OCI-LY3 (cell line): Measurements from ENCODE around the gene B3GLCT.

Experiments
- H2AFZ ChIP-seq: fragments of 200-600, 300-600 bp; shearing (Covaris generic); 2 replicates; pipeline ENCODE4 v1.6.0; 2014; ENCODE audit warnings: antibody characterized with exemption, low read depth, low read length
- H3K27ac ChIP-seq: fragments of 200-600, 300-600 bp; sonication (generic); 2 replicates; pipeline ENCODE4 v1.5.1; 2014; ENCODE audit warnings: mild to moderate bottlenecking, low read length, moderate library complexity, mixed read lengths
- H3K27me3 ChIP-seq: fragments of 200-600, 300-600 bp; sonication (generic); 2 replicates; pipeline ENCODE4 v1.6.1; 2014; ENCODE audit warnings: low read depth, low read length, mixed read lengths
- H3K36me3 ChIP-seq: fragments of 200-600, 300-600 bp; sonication (generic); replicated peaks from 2 replicates; pipeline ENCODE3; 2014; ENCODE audit warnings: low read depth, low read length, mixed read lengths
- H3K4me1 ChIP-seq: fragments of 300-600, 200-600 bp; sonication (generic); 2 replicates; pipeline ENCODE4 v1.6.1; 2014; ENCODE audit warnings: low read length, mixed read lengths
- H3K4me2 ChIP-seq: fragments of 200-600, 300-600 bp; sonication (generic); 2 replicates; pipeline ENCODE4 v1.6.1; 2014; ENCODE audit warnings: low read length, mixed read lengths
- H3K4me3 ChIP-seq: fragments of 300-600, 200-600 bp; sonication (generic); 2 replicates; pipeline ENCODE4 v1.5.1; 2014; ENCODE audit warnings: antibody characterized with exemption, mild to moderate bottlenecking, low read length, moderate library complexity
- H3K79me2 ChIP-seq: fragments of 300-600, 200-600 bp; shearing (Covaris generic); 2 replicates; pipeline ENCODE4 v1.6.1; 2014; ENCODE audit warnings: mild to moderate bottlenecking, low read length, mixed read lengths
- H3K9ac ChIP-seq: fragments of 300-600, 200-600 bp; shearing (Covaris generic); 2 replicates; pipeline ENCODE4 v1.6.0; 2014; ENCODE audit warnings: mild to moderate bottlenecking, low read length, moderate library complexity
- H3K9me3 ChIP-seq: fragments of 200-600, 300-600 bp; shearing (Covaris generic); 2 replicates; pipeline ENCODE4 v1.6.1; 2014; ENCODE audit warnings: low read length, mixed read lengths; ENCODE audit not compliant: insufficient read depth
- H4K20me1 ChIP-seq: fragments of 200-600, 300-600 bp; sonication (generic); 2 replicates; pipeline ENCODE4 v1.6.1; 2016; ENCODE audit warnings: low read length, mixed read lengths; ENCODE audit not compliant: insufficient read depth
- EZH2phosphoT487 ChIP-seq: fragments of 200-600 bp; shearing (Covaris generic); IDR thresholded peaks from 2 replicates; pipeline ENCODE4 v1.6.1; 2018; ENCODE audit warnings: antibody characterized with exemption, mixed run types, low read depth
- TF ChIP-seq, protein P1 (sequence below): fragments of 200-600, 300-600 bp; sonication (generic); IDR thresholded peaks from 2 replicates; pipeline ENCODE4 v1.5.1; 2014; ENCODE audit warnings: antibody characterized with exemption, low read length, low read depth

B3GLCT gene

GRCh38 chr13:31199527-31199848 is 287 bp upstream of the B3GLCT start:
- Histone ChIP-seq H3K9ac (peak overlapping the region; percentile 79; the same call in 1 of the 2 replicates), H3K36me3 (no peaks in the 10 kb centered on the region), H3K4me2 (peak overlapping the region; percentile 90), H3K27ac (no peak overlapping the region), H2AFZ (peak overlapping the region; percentile 43; the same call in 1 of the 2 replicates), H3K79me2 (no peaks in the 10 kb centered on the region), H3K4me3 (peak overlapping the region; percentile 86), H3K27me3 (peaks cover 12% of the 10 kb centered on the region), H3K4me1 (peaks cover 20% of the 10 kb centered on the region), H4K20me1 (no peaks in the 10 kb centered on the region), H3K9me3 (no peaks in the 10 kb centered on the region)
- TF ChIP-seq EZH2phosphoT487: no peak
- TF ChIP-seq, protein P1, sequence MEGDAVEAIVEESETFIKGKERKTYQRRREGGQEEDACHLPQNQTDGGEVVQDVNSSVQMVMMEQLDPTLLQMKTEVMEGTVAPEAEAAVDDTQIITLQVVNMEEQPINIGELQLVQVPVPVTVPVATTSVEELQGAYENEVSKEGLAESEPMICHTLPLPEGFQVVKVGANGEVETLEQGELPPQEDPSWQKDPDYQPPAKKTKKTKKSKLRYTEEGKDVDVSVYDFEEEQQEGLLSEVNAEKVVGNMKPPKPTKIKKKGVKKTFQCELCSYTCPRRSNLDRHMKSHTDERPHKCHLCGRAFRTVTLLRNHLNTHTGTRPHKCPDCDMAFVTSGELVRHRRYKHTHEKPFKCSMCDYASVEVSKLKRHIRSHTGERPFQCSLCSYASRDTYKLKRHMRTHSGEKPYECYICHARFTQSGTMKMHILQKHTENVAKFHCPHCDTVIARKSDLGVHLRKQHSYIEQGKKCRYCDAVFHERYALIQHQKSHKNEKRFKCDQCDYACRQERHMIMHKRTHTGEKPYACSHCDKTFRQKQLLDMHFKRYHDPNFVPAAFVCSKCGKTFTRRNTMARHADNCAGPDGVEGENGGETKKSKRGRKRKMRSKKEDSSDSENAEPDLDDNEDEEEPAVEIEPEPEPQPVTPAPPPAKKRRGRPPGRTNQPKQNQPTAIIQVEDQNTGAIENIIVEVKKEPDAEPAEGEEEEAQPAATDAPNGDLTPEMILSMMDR: no peak

DNA sequence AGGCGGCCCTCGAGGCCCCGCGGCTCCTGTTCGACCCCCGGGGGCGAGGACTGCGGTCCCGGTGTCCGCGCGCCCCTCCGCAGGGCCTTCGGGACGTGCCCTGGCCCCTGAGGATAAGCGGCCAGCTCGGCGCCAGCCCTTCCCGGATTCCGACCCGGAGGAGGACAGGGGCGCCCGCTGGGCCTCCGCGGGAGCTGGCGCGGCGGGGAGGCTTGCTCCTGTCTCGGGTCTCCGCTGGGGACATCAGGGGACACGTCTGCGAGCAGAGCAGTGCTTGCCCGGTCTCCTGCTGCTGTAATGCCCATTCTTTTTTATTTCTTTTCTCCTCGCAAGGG is 829 bp downstream of the B3GLCT start:
- H3K9me3 ChIP-seq: no peaks in the 10 kb centered on the region
- peak overlapping the region; percentile 75 for H3K4me2 ChIP-seq
- peaks cover 12% of the 10 kb centered on the region for H3K27me3 ChIP-seq
- peak overlapping the region; percentile 79 for H3K27ac ChIP-seq
- no peak for TF ChIP-seq EZH2phosphoT487
- TF ChIP-seq, protein P1: no peak
- H4K20me1 ChIP-seq: no peaks in the 10 kb centered on the region
- no peaks in the 10 kb centered on the region for H3K79me2 ChIP-seq
- H3K4me1 ChIP-seq: peaks cover 20% of the 10 kb centered on the region
- peak overlapping the region; percentile 44 for H2AFZ ChIP-seq
- no peaks in the 10 kb centered on the region for H3K36me3 ChIP-seq
- H3K9ac ChIP-seq: peak overlapping the region; percentile 79
- H3K4me3 ChIP-seq: peak overlapping the region; percentile 86

GRCh38 chr13:31201341-31202031 is 1.7 kb downstream of the B3GLCT start:
- Histone ChIP-seq H3K27ac (no peak overlapping the region), H3K9ac (peak overlapping the region; percentile 79), H3K36me3 (no peaks in the 10 kb centered on the region), H3K79me2 (no peaks in the 10 kb centered on the region), H3K4me2 (peak overlapping the region; percentile 75), H3K27me3 (peaks cover 12% of the 10 kb centered on the region), H3K4me1 (peaks cover 20% of the 10 kb centered on the region), H3K4me3 (peak overlapping the region; percentile 86), H4K20me1 (no peaks in the 10 kb centered on the region), H3K9me3 (no peaks in the 10 kb centered on the region), H2AFZ (0 out of 2 replicates have a peak overlapping the region, but pooled peaks have one; percentile 44)
- TF ChIP-seq, protein P1: no peak
- TF ChIP-seq EZH2phosphoT487: no peak

- Histone ChIP-seq H3K27ac (no peak overlapping the region), H3K79me2 (no peaks in the 10 kb centered on the region), H3K9ac (no peak overlapping the region), H3K9me3 (no peaks in the 10 kb centered on the region), H2AFZ (no peak overlapping the region), H3K27me3 (no peaks in the 10 kb centered on the region), H3K4me1 (peaks cover 17% of the 10 kb centered on the region), H3K4me2 (no peak overlapping the region), H3K36me3 (no peaks in the 10 kb centered on the region), H3K4me3 (no peak overlapping the region), H4K20me1 (no peaks in the 10 kb centered on the region)
- TF ChIP-seq EZH2phosphoT487: no peak
- TF ChIP-seq, protein P1: no peak
Observed at GRCh38 chr13:31204592-31204991, 4.8 kb downstream of the B3GLCT start.
